ENCODE results near the gene GALNTL6. TPM values are rescaled to one million over a fixed set of nuclear protein-coding genes. Genes with fewer than 3 reads are reported as not detected.

The GALNTL6 gene
- total RNA-seq, 1 donor from 2014 or later: not detected

GRCh38 chr4:172844556-172844955 lies 1031.4 kb downstream of the GALNTL6 start:
- no peak overlapping the region for H3K4me3 ChIP-seq (ENCODE audit: low read depth, low read length)
- TF ChIP-seq CTCF (IDR thresholded peaks at IDR 0.05; ENCODE audit: insufficient read depth, low read length, severe bottlenecking): no peak
- FAIRE-seq (no peak), DNase-seq (ENCODE audit: low read depth) (no peak)
- H3K36me3 ChIP-seq (ENCODE audit: control insufficient read depth, insufficient read depth, low read length): no peaks in the 10 kb centered on the region
- no peaks in the 10 kb centered on the region for H3K27me3 ChIP-seq (ENCODE audit: control insufficient read depth, insufficient read depth, low read length)

GRCh38 chr4:172845281-172845680 lies 1032.1 kb downstream of the GALNTL6 start:
- FAIRE-seq (no peak), DNase-seq (ENCODE audit: low read depth) (no peak)
- Histone ChIP-seq H3K36me3 (ENCODE audit: control insufficient read depth, insufficient read depth, low read length) (no peaks in the 10 kb centered on the region), H3K27me3 (ENCODE audit: control insufficient read depth, insufficient read depth, low read length) (no peaks in the 10 kb centered on the region), H3K4me3 (ENCODE audit: low read depth, low read length) (no peak overlapping the region)
- TF ChIP-seq CTCF (IDR thresholded peaks at IDR 0.05; ENCODE audit: insufficient read depth, low read length, severe bottlenecking): no peak

GRCh38 chr4:172850838-172851237 lies 1037.6 kb downstream of the GALNTL6 start:
- FAIRE-seq: no peak
- no peaks in the 10 kb centered on the region for H3K36me3 ChIP-seq (ENCODE audit: control insufficient read depth, insufficient read depth, low read length)
- no peak overlapping the region for H3K4me3 ChIP-seq (ENCODE audit: low read depth, low read length)
- H3K27me3 ChIP-seq (ENCODE audit: control insufficient read depth, insufficient read depth, low read length): no peaks in the 10 kb centered on the region
- no peak for TF ChIP-seq CTCF (IDR thresholded peaks at IDR 0.05; ENCODE audit: insufficient read depth, low read length, severe bottlenecking)
- peak; percentile 92 for DNase-seq (ENCODE audit: low read depth)

- DNase-seq (ENCODE audit: low read depth): peak; percentile 60
- H3K36me3 ChIP-seq (ENCODE audit: control insufficient read depth, insufficient read depth, low read length): no peaks in the 10 kb centered on the region
Measured at GRCh38 chr4:172851534-172851933, 1038.3 kb downstream of the GALNTL6 start.

GRCh38 chr4:172857026-172857425 lies 1043.8 kb downstream of the GALNTL6 start:
- TF ChIP-seq CTCF (IDR thresholded peaks at IDR 0.05; ENCODE audit: insufficient read depth, low read length, severe bottlenecking): no peak
- FAIRE-seq: no peak
- Histone ChIP-seq H3K36me3 (ENCODE audit: control insufficient read depth, insufficient read depth, low read length) (no peaks in the 10 kb centered on the region), H3K27me3 (ENCODE audit: control insufficient read depth, insufficient read depth, low read length) (no peaks in the 10 kb centered on the region), H3K4me3 (ENCODE audit: low read depth, low read length) (no peak overlapping the region)
- DNase-seq (ENCODE audit: low read depth): no peak

More at GRCh38 chr4:172851534-172851933, 1038.3 kb downstream of the GALNTL6 start:
- Histone ChIP-seq H3K4me3 (ENCODE audit: low read depth, low read length) (no peak overlapping the region), H3K27me3 (ENCODE audit: control insufficient read depth, insufficient read depth, low read length) (no peaks in the 10 kb centered on the region)
- TF ChIP-seq CTCF (IDR thresholded peaks at IDR 0.05; ENCODE audit: insufficient read depth, low read length, severe bottlenecking): no peak
- no peak for FAIRE-seq

GRCh38 chr4:172858731-172859230 lies 1045.6 kb downstream of the GALNTL6 start:
- no peak for FAIRE-seq
- H3K36me3 ChIP-seq (ENCODE audit: control insufficient read depth, insufficient read depth, low read length): no peaks in the 10 kb centered on the region
- TF ChIP-seq CTCF (IDR thresholded peaks at IDR 0.05; ENCODE audit: insufficient read depth, low read length, severe bottlenecking): no peak
- no peak overlapping the region for H3K4me3 ChIP-seq (ENCODE audit: low read depth, low read length)
- DNase-seq (ENCODE audit: low read depth): no peak
- H3K27me3 ChIP-seq (ENCODE audit: control insufficient read depth, insufficient read depth, low read length): no peaks in the 10 kb centered on the region
